HG03196 (cell line): ENCODE measurements around the gene CBFA2T3.

Experiments
- ATAC-seq: cut with Tn5 transposase; IDR thresholded peaks from one replicate; pipeline ENCODE4 v1.9.1; 2021; ENCODE audit not compliant: unreplicated experiment

CBFA2T3 gene

GRCh38 chr16:88911136-88911945 is 65.7 kb downstream of the CBFA2T3 start:
- no peak for ATAC-seq

GRCh38 chr16:88910284-88911135 is 66.5 kb downstream of the CBFA2T3 start:
- ATAC-seq = no peak

- ATAC-seq = no peak
Observed at GRCh38 chr16:88909431-88910210, 67.4 kb downstream of the CBFA2T3 start.

GRCh38 chr16:88908307-88908706 is 68.7 kb downstream of the CBFA2T3 start:
- no peak for ATAC-seq

- no peak for ATAC-seq
Observed at GRCh38 chr16:88907768-88908167, 69.2 kb downstream of the CBFA2T3 start.

- no peak for ATAC-seq
Observed at GRCh38 chr16:88906535-88907105, 70.4 kb downstream of the CBFA2T3 start.

- ATAC-seq = no peak
Observed at GRCh38 chr16:88906020-88906419, 71.0 kb downstream of the CBFA2T3 start.

GRCh38 chr16:88905563-88905962 is 71.4 kb downstream of the CBFA2T3 start:
- ATAC-seq = no peak

- ATAC-seq = no peak
Observed at GRCh38 chr16:88904676-88905365, 72.2 kb downstream of the CBFA2T3 start.

- ATAC-seq = no peak
Observed at GRCh38 chr16:88903267-88903666, 73.7 kb downstream of the CBFA2T3 start.

GRCh38 chr16:88902744-88903143 is 74.3 kb downstream of the CBFA2T3 start:
- no peak for ATAC-seq

- ATAC-seq = no peak
Observed at GRCh38 chr16:88901718-88902337, 75.2 kb downstream of the CBFA2T3 start.

- ATAC-seq = no peak
Observed at GRCh38 chr16:88900662-88901052, 76.3 kb downstream of the CBFA2T3 start.

GRCh38 chr16:88899901-88900661 is 76.9 kb downstream of the CBFA2T3 start:
- no peak for ATAC-seq

GRCh38 chr16:88897696-88898425 is 79.1 kb downstream of the CBFA2T3 start:
- no peak for ATAC-seq

- ATAC-seq = no peak
Observed at GRCh38 chr16:88896238-88897070, 80.6 kb downstream of the CBFA2T3 start.

- ATAC-seq = no peak
Observed at GRCh38 chr16:88895335-88895734, 81.7 kb downstream of the CBFA2T3 start.
